ENCODE data around the gene APCDD1. TPM values are rescaled to one million over a fixed set of nuclear protein-coding genes. Genes with fewer than 3 reads are reported as not detected.

Gene APCDD1
- total and polyA plus RNA-seq, 7 experiments from 2014 or later: 0.16 to 0.81 TPM; not detected in 5

DNA sequence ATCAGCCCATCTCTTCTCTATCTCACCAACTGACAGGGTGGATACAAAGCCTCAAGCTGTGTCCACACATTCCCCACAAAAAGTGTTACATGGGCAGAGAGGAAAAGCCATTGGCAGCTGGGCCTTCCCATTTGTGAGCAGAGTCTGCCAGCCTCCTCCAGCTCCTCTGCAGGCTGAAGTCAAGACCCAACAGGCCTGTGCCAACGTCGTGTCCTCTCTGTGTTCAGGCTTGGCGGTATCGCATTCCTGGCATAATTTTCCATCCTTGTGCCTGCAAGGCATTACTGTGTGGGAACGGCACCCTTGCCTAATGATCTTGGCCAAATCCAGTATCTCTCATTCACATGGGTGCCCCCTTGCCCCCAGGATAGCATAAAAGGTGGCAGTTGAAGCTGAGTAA is 41.5 kb upstream of the APCDD1 start:
- no peaks in the 10 kb centered on the region for H3K4me1 Mint-ChIP-seq
- H3K27ac ChIP-seq (ENCODE audit: low read depth, low read length): no peak overlapping the region
- DNase-seq (no peak), ATAC-seq (no peak)
- no peaks in the 10 kb centered on the region for H3K36me3 Mint-ChIP-seq
- CTCF ChIA-PET: no interaction called here
- intact Hi-C loops (cut with micrococcal nuclease): no loop called here
- H3K4me3 Mint-ChIP-seq: no peak overlapping the region
- no peaks in the 10 kb centered on the region for H3K27me3 ChIP-seq (ENCODE audit: control insufficient read depth in 2 of 2, insufficient read depth in 2 of 2, low read length in 2 of 2)
- POLR2A ChIA-PET: no interaction called here
- peaks cover 0 to 1% (median 0%) of the 10 kb centered on the region in 11 donors for H3K9me3 Mint-ChIP-seq
- no peaks in the 10 kb centered on the region for H3K4me1 ChIP-seq (ENCODE audit: control insufficient read depth in 2 of 2, insufficient read depth in 2 of 2, low read length in 2 of 2)
- no peak overlapping the region for H3K4me3 ChIP-seq (ENCODE audit: low read length)
- H3K27ac Mint-ChIP-seq: peak overlapping the region in 1 of 9 donors; percentile 13
- peaks cover 0 to 15% (median 9%) of the 10 kb centered on the region in 5 donors for H3K27me3 Mint-ChIP-seq
- H3K9me3 ChIP-seq (ENCODE audit: control insufficient read depth in 2 of 3, low read length in 3 of 3): no peaks in the 10 kb centered on the region
- no peaks in the 10 kb centered on the region for H3K36me3 ChIP-seq (ENCODE audit: control insufficient read depth in 2 of 3, insufficient read depth in 3 of 3, low read length in 3 of 3)

DNA sequence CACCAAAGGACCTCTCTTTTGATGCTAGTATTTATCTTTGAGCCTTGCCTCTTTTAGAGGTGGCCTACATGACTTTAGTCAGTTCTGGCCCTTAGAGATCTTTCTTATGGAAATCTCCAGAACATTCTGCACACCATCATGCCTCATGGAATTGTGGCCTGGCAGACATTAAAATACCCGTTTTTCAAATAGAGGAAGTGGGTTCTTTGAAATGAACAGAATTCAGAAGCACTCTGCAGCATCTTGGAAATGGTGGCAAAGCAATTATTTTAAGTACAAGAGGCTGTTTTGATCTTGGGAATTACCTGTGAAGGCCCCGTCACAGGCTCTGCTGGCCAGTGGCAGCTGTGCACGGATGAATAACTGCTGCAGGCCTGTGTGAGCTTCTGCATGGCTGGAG is 40.7 kb upstream of the APCDD1 start:
- Mint-ChIP-seq H3K4me3 (no peak overlapping the region), H3K4me1 (no peaks in the 10 kb centered on the region), H3K27ac (no peak overlapping the region), H3K36me3 (no peaks in the 10 kb centered on the region), H3K27me3 (peaks cover 0 to 13% (median 9%) of the 10 kb centered on the region in 5 donors), H3K9me3 (peaks cover 0 to 1% (median 0%) of the 10 kb centered on the region in 11 donors)
- ChIA-PET CTCF (no interaction called here), POLR2A (no interaction called here)
- no peaks in the 10 kb centered on the region for H3K36me3 ChIP-seq (ENCODE audit: control insufficient read depth in 2 of 3, insufficient read depth in 3 of 3, low read length in 3 of 3)
- no peaks in the 10 kb centered on the region for H3K9me3 ChIP-seq (ENCODE audit: control insufficient read depth in 2 of 3, low read length in 3 of 3)
- no peaks in the 10 kb centered on the region for H3K4me1 ChIP-seq (ENCODE audit: control insufficient read depth in 2 of 2, insufficient read depth in 2 of 2, low read length in 2 of 2)
- no peak for DNase-seq
- H3K27me3 ChIP-seq (ENCODE audit: control insufficient read depth in 2 of 2, insufficient read depth in 2 of 2, low read length in 2 of 2): no peaks in the 10 kb centered on the region
- H3K4me3 ChIP-seq (ENCODE audit: low read length): no peak overlapping the region
- no peak for ATAC-seq
- intact Hi-C loops (cut with micrococcal nuclease): no loop called here
- H3K27ac ChIP-seq (ENCODE audit: low read depth, low read length): no peak overlapping the region

DNA sequence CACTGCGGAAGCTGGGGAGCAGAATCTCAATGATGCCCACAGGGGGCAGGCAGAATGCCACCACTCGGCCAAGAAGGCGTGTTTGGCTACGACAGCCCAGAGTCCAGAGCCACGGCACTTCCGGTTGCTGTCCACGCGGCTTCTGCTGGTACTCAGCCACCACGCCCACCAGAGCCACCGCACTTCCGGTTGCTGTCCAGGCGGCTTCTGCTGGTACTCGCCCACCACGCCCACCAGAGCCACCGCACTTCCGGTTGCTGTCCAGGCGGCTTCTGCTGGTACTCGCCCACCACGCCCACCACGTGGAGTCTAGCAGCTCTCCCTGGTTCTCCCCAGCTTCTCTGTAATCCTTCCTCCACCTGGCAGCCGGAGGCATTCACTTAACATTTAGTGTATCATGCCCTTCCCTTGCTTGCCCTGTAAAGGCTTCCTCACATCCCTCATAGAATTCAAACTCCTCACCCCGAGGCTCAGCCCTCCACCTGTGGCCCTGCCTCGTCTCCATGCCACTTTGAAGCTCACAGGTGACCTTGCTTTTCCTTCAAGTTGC is 40.1 kb upstream of the APCDD1 start:
- Mint-ChIP-seq H3K27ac (no peak overlapping the region), H3K9me3 (peaks cover 0 to 1% (median 0%) of the 10 kb centered on the region in 11 donors), H3K27me3 (peaks cover 0 to 13% (median 9%) of the 10 kb centered on the region in 5 donors), H3K36me3 (no peaks in the 10 kb centered on the region), H3K4me3 (no peak overlapping the region), H3K4me1 (no peaks in the 10 kb centered on the region)
- no peaks in the 10 kb centered on the region for H3K27me3 ChIP-seq (ENCODE audit: control insufficient read depth in 2 of 2, insufficient read depth in 2 of 2, low read length in 2 of 2)
- intact Hi-C loops (cut with micrococcal nuclease): no loop called here
- H3K4me1 ChIP-seq (ENCODE audit: control insufficient read depth in 2 of 2, insufficient read depth in 2 of 2, low read length in 2 of 2): no peaks in the 10 kb centered on the region
- H3K4me3 ChIP-seq (ENCODE audit: low read length): no peak overlapping the region
- CTCF ChIA-PET: no interaction called here
- POLR2A ChIA-PET: no interaction called here
- H3K9me3 ChIP-seq (ENCODE audit: control insufficient read depth in 2 of 3, low read length in 3 of 3): no peaks in the 10 kb centered on the region
- no peak overlapping the region for H3K27ac ChIP-seq (ENCODE audit: low read depth, low read length)
- H3K36me3 ChIP-seq (ENCODE audit: control insufficient read depth in 2 of 3, insufficient read depth in 3 of 3, low read length in 3 of 3): no peaks in the 10 kb centered on the region
- no peak for ATAC-seq
- DNase-seq: no peak

DNA sequence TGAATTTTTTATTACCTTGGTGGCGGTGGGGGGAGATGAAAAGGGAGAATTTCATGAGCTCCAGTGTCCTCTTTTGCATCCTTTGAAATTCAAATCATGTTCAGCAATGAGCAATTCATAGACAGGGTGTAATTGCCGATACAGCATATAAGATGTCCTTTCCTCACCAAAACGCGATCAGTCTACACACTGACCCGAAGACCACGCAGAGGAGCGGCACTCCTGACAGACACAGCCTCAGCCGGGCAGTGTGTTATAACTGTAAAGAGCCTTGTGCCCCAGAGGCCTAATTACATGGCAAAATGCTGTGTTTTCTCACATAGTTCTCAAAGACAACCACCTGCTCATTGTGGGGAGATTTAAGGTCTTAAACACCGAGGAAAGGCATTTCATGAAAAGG is 38.4 kb upstream of the APCDD1 start:
- Histone ChIP-seq H3K4me3 (ENCODE audit: low read length) (no peak overlapping the region), H3K36me3 (ENCODE audit: control insufficient read depth in 2 of 3, insufficient read depth in 3 of 3, low read length in 3 of 3) (no peaks in the 10 kb centered on the region), H3K9me3 (ENCODE audit: control insufficient read depth in 2 of 3, low read length in 3 of 3) (no peaks in the 10 kb centered on the region), H3K27me3 (ENCODE audit: control insufficient read depth in 2 of 2, insufficient read depth in 2 of 2, low read length in 2 of 2) (no peaks in the 10 kb centered on the region), H3K27ac (ENCODE audit: low read depth, low read length) (no peak overlapping the region), H3K4me1 (ENCODE audit: control insufficient read depth in 2 of 2, insufficient read depth in 2 of 2, low read length in 2 of 2) (no peaks in the 10 kb centered on the region)
- H3K36me3 Mint-ChIP-seq: no peaks in the 10 kb centered on the region
- DNase-seq (no peak), ATAC-seq (no peak)
- peaks cover 0 to 6% (median 0%) of the 10 kb centered on the region in 11 donors for H3K9me3 Mint-ChIP-seq
- no peak overlapping the region for H3K27ac Mint-ChIP-seq
- ChIA-PET POLR2A (no interaction called here), CTCF (no interaction called here)
- intact Hi-C loops (cut with micrococcal nuclease): no loop called here
- H3K4me1 Mint-ChIP-seq: no peaks in the 10 kb centered on the region
- peaks cover 0 to 13% (median 9%) of the 10 kb centered on the region in 5 donors for H3K27me3 Mint-ChIP-seq
- H3K4me3 Mint-ChIP-seq: no peak overlapping the region

DNA sequence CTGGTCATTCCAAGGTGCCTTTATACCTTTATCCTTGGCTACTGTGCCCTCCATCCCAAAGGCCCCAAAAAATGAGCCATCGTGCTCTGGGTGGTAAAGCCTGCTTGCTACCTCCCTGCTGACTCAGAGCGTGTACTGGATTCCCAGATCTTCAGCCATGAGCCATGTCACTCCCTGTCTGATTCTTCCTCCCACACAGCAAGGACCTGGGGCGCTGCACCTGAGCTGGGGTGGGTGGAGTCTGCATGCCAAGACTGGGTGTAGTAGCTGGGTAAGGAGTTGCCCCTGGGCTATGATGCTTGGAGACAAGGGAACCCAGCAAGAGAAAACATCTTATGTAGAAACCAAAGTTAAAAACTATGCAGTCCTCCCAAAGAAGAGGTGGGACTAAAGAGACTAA is 37.2 kb upstream of the APCDD1 start:
- Histone ChIP-seq H3K4me3 (ENCODE audit: low read length) (no peak overlapping the region), H3K36me3 (ENCODE audit: control insufficient read depth in 2 of 3, insufficient read depth in 3 of 3, low read length in 3 of 3) (no peaks in the 10 kb centered on the region), H3K9me3 (ENCODE audit: control insufficient read depth in 2 of 3, low read length in 3 of 3) (no peaks in the 10 kb centered on the region), H3K27ac (ENCODE audit: low read depth, low read length) (no peak overlapping the region), H3K4me1 (ENCODE audit: control insufficient read depth in 2 of 2, insufficient read depth in 2 of 2, low read length in 2 of 2) (no peaks in the 10 kb centered on the region), H3K27me3 (ENCODE audit: control insufficient read depth in 2 of 2, insufficient read depth in 2 of 2, low read length in 2 of 2) (no peaks in the 10 kb centered on the region)
- no peaks in the 10 kb centered on the region for H3K36me3 Mint-ChIP-seq
- peaks cover 0 to 6% (median 0%) of the 10 kb centered on the region in 11 donors for H3K9me3 Mint-ChIP-seq
- ATAC-seq: no peak
- intact Hi-C loops (cut with micrococcal nuclease): no loop called here
- H3K27me3 Mint-ChIP-seq: peaks cover 0 to 15% (median 10%) of the 10 kb centered on the region in 5 donors
- ChIA-PET POLR2A (no interaction called here), CTCF (no interaction called here)
- H3K4me1 Mint-ChIP-seq: no peaks in the 10 kb centered on the region
- H3K4me3 Mint-ChIP-seq: no peak overlapping the region
- no peak overlapping the region for H3K27ac Mint-ChIP-seq
- DNase-seq: no peak

DNA sequence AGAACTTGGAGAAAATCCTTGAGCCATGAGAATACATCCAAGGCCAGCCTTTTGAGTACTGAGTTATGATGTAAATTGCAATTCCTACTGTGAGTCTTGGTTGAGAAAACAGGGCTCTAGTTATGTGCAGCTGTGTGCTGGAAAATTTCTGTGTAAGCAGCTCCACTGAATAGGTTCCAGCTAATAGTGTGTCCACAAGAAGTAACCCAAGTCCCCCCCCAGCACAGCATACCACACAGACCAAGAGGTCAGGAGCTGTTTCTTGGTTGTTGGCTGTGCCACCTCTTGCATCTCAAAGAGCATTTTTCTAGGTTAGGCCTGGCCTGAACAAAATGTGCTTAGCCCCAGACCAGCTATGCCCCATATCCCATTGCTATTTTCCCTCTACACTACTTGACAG is 36.8 kb upstream of the APCDD1 start:
- peaks cover 0 to 6% (median 0%) of the 10 kb centered on the region in 11 donors for H3K9me3 Mint-ChIP-seq
- no peak overlapping the region for H3K27ac ChIP-seq (ENCODE audit: low read depth, low read length)
- no peak for DNase-seq
- H3K27me3 Mint-ChIP-seq: peaks cover 0 to 17% (median 10%) of the 10 kb centered on the region in 5 donors
- no peaks in the 10 kb centered on the region for H3K4me1 ChIP-seq (ENCODE audit: control insufficient read depth in 2 of 2, insufficient read depth in 2 of 2, low read length in 2 of 2)
- no peak overlapping the region for H3K27ac Mint-ChIP-seq
- no peaks in the 10 kb centered on the region for H3K36me3 ChIP-seq (ENCODE audit: control insufficient read depth in 2 of 3, insufficient read depth in 3 of 3, low read length in 3 of 3)
- intact Hi-C loops (cut with micrococcal nuclease): no loop called here
- CTCF ChIA-PET: no interaction called here
- no peaks in the 10 kb centered on the region for H3K9me3 ChIP-seq (ENCODE audit: control insufficient read depth in 2 of 3, low read length in 3 of 3)
- H3K27me3 ChIP-seq (ENCODE audit: control insufficient read depth in 2 of 2, insufficient read depth in 2 of 2, low read length in 2 of 2): no peaks in the 10 kb centered on the region
- H3K36me3 Mint-ChIP-seq: no peaks in the 10 kb centered on the region
- H3K4me3 Mint-ChIP-seq: no peak overlapping the region
- no peaks in the 10 kb centered on the region for H3K4me1 Mint-ChIP-seq
- ATAC-seq: no peak
- POLR2A ChIA-PET: no interaction called here
- H3K4me3 ChIP-seq (ENCODE audit: low read length): no peak overlapping the region

DNA sequence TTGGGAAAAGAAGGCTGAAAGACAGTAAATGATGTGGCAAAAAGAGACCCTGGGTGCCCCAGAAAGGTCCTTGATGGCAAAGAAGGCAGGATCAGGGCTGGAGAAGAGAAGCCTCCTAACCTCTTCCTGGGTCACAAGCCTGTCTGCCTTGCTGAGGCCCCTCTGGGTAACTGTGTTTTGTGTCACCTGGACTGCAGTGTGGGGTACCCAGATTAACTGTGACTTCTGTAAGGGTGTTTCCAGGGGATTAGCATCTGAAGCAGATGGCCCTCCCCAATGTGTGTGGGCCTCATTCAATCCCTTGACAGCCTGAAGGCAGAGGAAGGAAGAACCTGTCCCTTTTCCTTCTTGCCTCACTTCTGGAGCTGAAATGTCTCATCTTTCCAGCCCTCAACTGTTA is 35.6 kb upstream of the APCDD1 start:
- Mint-ChIP-seq H3K36me3 (no peaks in the 10 kb centered on the region), H3K9me3 (peaks cover 0 to 6% (median 0%) of the 10 kb centered on the region in 11 donors), H3K4me1 (peaks cover 0 to 2% (median 0%) of the 10 kb centered on the region in 7 donors), H3K27me3 (peaks cover 0 to 21% (median 14%) of the 10 kb centered on the region in 5 donors), H3K27ac (no peak overlapping the region), H3K4me3 (no peak overlapping the region)
- DNase-seq (no peak), ATAC-seq (no peak)
- Histone ChIP-seq H3K27ac (ENCODE audit: low read depth, low read length) (no peak overlapping the region), H3K27me3 (ENCODE audit: control insufficient read depth in 2 of 2, insufficient read depth in 2 of 2, low read length in 2 of 2) (no peaks in the 10 kb centered on the region), H3K4me1 (ENCODE audit: control insufficient read depth in 2 of 2, insufficient read depth in 2 of 2, low read length in 2 of 2) (no peaks in the 10 kb centered on the region), H3K36me3 (ENCODE audit: control insufficient read depth in 2 of 3, insufficient read depth in 3 of 3, low read length in 3 of 3) (no peaks in the 10 kb centered on the region), H3K9me3 (ENCODE audit: control insufficient read depth in 2 of 3, low read length in 3 of 3) (no peaks in the 10 kb centered on the region), H3K4me3 (ENCODE audit: low read length) (no peak overlapping the region)
- ChIA-PET POLR2A (no interaction called here), CTCF (no interaction called here)
- intact Hi-C loops (cut with micrococcal nuclease): no loop called here
